PC-9 (cell line): ENCODE results near the gene ADAMTSL1.

Experiments used
- EZH2 ChIP-seq: fragments of 200-600 bp; sonication (generic); IDR thresholded peaks from 2 replicates; pipeline ENCODE4 v1.8.0; 2017; ENCODE audit warnings: antibody characterized with exemption, low read depth
- TF ChIP-seq, protein P1 (sequence below): fragments of 200-600 bp; sonication (generic); conservative IDR thresholded peaks from 2 replicates; pipeline ENCODE4 v1.6.1; 2017; ENCODE audit warnings: mixed run types, antibody characterized with exemption, mild to moderate bottlenecking, moderate library complexity

GRCh38 chr9:18536554-18536953, 62.6 kb downstream of the ADAMTSL1 start:
- TF ChIP-seq, protein P1, sequence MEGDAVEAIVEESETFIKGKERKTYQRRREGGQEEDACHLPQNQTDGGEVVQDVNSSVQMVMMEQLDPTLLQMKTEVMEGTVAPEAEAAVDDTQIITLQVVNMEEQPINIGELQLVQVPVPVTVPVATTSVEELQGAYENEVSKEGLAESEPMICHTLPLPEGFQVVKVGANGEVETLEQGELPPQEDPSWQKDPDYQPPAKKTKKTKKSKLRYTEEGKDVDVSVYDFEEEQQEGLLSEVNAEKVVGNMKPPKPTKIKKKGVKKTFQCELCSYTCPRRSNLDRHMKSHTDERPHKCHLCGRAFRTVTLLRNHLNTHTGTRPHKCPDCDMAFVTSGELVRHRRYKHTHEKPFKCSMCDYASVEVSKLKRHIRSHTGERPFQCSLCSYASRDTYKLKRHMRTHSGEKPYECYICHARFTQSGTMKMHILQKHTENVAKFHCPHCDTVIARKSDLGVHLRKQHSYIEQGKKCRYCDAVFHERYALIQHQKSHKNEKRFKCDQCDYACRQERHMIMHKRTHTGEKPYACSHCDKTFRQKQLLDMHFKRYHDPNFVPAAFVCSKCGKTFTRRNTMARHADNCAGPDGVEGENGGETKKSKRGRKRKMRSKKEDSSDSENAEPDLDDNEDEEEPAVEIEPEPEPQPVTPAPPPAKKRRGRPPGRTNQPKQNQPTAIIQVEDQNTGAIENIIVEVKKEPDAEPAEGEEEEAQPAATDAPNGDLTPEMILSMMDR, result no peak
- no peak for TF ChIP-seq EZH2
